Tibial nerve (tissue), 4 donors: ENCODE results near the gene TWNK. TPM values are rescaled to one million over a fixed set of nuclear protein-coding genes. Genes with fewer than 3 reads are reported as not detected.

Experiments used
- DNase-seq, 2 donors: peaks; one replicate each; pipeline ENCODE4 v3.0.0-alpha.2; 2019; ENCODE audit warnings: low spot score in 2 of 2
- H3K27ac ChIP-seq, 4 donors: fragments of 200-600 bp; sonication (generic) in 3 of 4; one replicate each; pipeline ENCODE4 v1.5.1; 2017 to 2019; ENCODE audit warnings: mild to moderate bottlenecking in 1 of 4
- H3K27me3 ChIP-seq, 2 donors: fragments of 200-600 bp; sonication (generic) in 1 of 2; one replicate each; pipeline versions ENCODE4 v1.5.1 to v1.6.0; 2017 to 2019
- H3K36me3 ChIP-seq, 3 donors: fragments of 200-600 bp; sonication (generic); one replicate each; pipeline ENCODE4 v1.5.1; 2018 to 2019
- H3K4me1 ChIP-seq, 4 donors: fragments of 200-600 bp; sonication (generic) in 3 of 4; one replicate each; pipeline ENCODE4 v1.5.1; 2017 to 2019
- H3K4me3 ChIP-seq, 4 donors: fragments of 200-600 bp; sonication (generic) in 3 of 4; one replicate each; pipeline ENCODE4 v1.5.1; 2017 to 2019; ENCODE audit warnings: mild to moderate bottlenecking in 1 of 4, moderate library complexity in 1 of 4
- H3K9me3 ChIP-seq, 4 donors: fragments of 200-600 bp; sonication (generic) in 3 of 4; one replicate each; pipeline ENCODE4 v1.5.1; 2017 to 2019
- EP300 ChIP-seq, 2 donors: sonication (generic); formaldehyde crosslinking; IDR thresholded peaks; one replicate each; pipeline ENCODE4 v1.6.1; 2017; ENCODE audit warnings: antibody characterized with exemption in 2 of 2, mild to moderate bottlenecking in 1 of 2
- POLR2A ChIP-seq, 2 donors: fragments of 450-650 bp; IDR thresholded peaks; one replicate each; pipeline ENCODE4 v1.6.1; 2017; ENCODE audit warnings: antibody characterized with exemption in 2 of 2, mild to moderate bottlenecking in 2 of 2, moderate library complexity in 2 of 2
- WGBS, 2 donors: methylation state at CpG; one replicate each; pipeline ENCODE4 v1.1.5; 2018; 5-methylcytosine and 5-hydroxymethylcytosine counted together
- total RNA-seq, 4 donors: library from RNA; depleted of rRNA; stranded (reverse); fragments of >200 nt; gene quantifications; one replicate each; pipeline ENCODE4 v1.1.0, GENCODE V29; 2016
- TF ChIP-seq, protein P1 (sequence below), 5 experiments: fragments of 200-600 bp in 3 of 5; fragments of 450-650 bp in 2 of 5; sonication (generic) in 3 of 5; IDR thresholded peaks; one replicate each; pipeline ENCODE4 v1.5.1; 2016 to 2019; ENCODE audit warnings: antibody characterized with exemption in 5 of 5, mild to moderate bottlenecking in 3 of 5, moderate library complexity in 2 of 5

The TWNK gene
- total RNA-seq, 4 donors from 2014 or later, result 5.0 to 11.4 (median 6.6) TPM

GRCh38 chr10:101014230-101014884, 27.0 kb downstream of the TWNK start:
- peaks cover 0 to 43% (median 28%) of the 10 kb centered on the region in 4 donors for H3K4me1 ChIP-seq
- peak; percentile 82 to 93 for DNase-seq
- no peaks in the 10 kb centered on the region for H3K9me3 ChIP-seq
- H3K27me3 ChIP-seq, result peaks cover 0 to 7% of the 10 kb centered on the region in 2 donors
- H3K4me3 ChIP-seq, result no peak overlapping the region
- TF ChIP-seq, protein P1, sequence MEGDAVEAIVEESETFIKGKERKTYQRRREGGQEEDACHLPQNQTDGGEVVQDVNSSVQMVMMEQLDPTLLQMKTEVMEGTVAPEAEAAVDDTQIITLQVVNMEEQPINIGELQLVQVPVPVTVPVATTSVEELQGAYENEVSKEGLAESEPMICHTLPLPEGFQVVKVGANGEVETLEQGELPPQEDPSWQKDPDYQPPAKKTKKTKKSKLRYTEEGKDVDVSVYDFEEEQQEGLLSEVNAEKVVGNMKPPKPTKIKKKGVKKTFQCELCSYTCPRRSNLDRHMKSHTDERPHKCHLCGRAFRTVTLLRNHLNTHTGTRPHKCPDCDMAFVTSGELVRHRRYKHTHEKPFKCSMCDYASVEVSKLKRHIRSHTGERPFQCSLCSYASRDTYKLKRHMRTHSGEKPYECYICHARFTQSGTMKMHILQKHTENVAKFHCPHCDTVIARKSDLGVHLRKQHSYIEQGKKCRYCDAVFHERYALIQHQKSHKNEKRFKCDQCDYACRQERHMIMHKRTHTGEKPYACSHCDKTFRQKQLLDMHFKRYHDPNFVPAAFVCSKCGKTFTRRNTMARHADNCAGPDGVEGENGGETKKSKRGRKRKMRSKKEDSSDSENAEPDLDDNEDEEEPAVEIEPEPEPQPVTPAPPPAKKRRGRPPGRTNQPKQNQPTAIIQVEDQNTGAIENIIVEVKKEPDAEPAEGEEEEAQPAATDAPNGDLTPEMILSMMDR (IDR thresholded peaks at IDR 0.05), result peak; percentile 91 to 94 (median 93)
- no peak for TF ChIP-seq POLR2A (IDR thresholded peaks at IDR 0.05)
- no peak overlapping the region for H3K27ac ChIP-seq
- WGBS, 2 donors, result 19 to 25% methylated on average over 11 of the region's 11 CpGs
- no peaks in the 10 kb centered on the region for H3K36me3 ChIP-seq

DNA sequence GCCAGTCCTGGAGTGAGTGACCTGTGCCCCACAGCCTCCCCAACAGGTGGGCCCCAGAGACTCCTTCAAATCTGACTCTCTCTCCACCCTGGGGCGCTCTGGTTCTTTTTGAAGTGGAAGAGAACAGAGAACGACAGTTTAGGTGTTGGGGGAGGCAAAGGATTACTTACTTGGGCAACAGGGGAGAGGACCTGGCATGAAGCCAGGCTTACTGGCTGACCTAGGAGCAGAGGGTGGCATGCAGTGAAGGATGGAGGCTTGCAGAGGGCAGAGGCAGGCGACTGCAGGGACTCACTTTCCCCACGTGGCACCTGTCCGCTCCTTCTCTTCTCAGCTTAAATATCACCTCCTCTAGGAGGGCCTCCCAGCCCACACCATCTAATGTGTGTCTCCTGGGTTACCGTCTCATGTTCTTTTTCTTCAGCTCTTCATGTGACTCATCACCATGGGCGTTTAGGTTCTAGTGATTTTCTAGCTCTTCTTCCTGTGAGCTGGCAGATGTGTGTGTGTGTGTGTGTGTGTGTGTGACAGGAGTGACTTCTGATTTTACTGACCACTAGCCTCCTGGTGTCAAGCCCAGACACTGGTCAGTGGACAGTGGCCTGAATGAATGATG, 27.7 kb downstream of the TWNK start:
- Histone ChIP-seq H3K4me3 (no peak overlapping the region), H3K27ac (no peak overlapping the region), H3K9me3 (no peaks in the 10 kb centered on the region), H3K4me1 (peaks cover 0 to 43% (median 28%) of the 10 kb centered on the region in 4 donors), H3K36me3 (no peaks in the 10 kb centered on the region), H3K27me3 (peaks cover 0 to 10% of the 10 kb centered on the region in 2 donors)
- WGBS, 2 donors, result 40 to 56% methylated on average over 6 to 7 of the region's 7 CpGs
- TF ChIP-seq POLR2A (IDR thresholded peaks at IDR 0.05), result no peak
- TF ChIP-seq EP300 (IDR thresholded peaks at IDR 0.05), result no peak
- TF ChIP-seq, protein P1 (IDR thresholded peaks at IDR 0.05), result no peak
- no peak for DNase-seq

DNA sequence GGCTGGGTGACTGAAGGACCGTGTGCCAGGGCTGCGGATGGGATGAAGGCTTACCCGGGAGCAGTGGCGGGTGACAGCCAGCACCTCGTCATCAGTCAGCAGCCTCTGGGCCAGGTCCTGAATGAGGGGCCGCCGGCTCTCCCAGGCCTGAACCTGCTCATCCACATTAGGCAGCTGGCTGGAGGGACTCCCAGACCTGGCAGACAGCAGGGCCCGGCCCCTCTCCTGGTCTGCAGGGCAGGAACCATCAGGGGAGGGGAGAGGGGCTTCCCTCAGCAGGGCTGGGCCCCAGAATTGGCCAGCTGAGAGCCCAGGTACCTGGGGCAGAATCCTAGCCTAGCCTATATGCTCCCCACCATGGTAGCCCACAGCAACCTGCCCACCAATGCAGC, 28.2 kb downstream of the TWNK start:
- TF ChIP-seq EP300 (IDR thresholded peaks at IDR 0.05) (no peak), POLR2A (IDR thresholded peaks at IDR 0.05) (no peak)
- TF ChIP-seq, protein P1 (IDR thresholded peaks at IDR 0.05), result no peak
- no peak for DNase-seq
- Histone ChIP-seq H3K36me3 (no peaks in the 10 kb centered on the region), H3K27ac (no peak overlapping the region), H3K27me3 (peaks cover 0 to 12% of the 10 kb centered on the region in 2 donors), H3K4me1 (peaks cover 0 to 43% (median 28%) of the 10 kb centered on the region in 4 donors), H3K9me3 (no peaks in the 10 kb centered on the region), H3K4me3 (no peak overlapping the region)
- WGBS, 2 donors, result 82 to 89% methylated on average over 4 to 7 of the region's 8 CpGs

DNA sequence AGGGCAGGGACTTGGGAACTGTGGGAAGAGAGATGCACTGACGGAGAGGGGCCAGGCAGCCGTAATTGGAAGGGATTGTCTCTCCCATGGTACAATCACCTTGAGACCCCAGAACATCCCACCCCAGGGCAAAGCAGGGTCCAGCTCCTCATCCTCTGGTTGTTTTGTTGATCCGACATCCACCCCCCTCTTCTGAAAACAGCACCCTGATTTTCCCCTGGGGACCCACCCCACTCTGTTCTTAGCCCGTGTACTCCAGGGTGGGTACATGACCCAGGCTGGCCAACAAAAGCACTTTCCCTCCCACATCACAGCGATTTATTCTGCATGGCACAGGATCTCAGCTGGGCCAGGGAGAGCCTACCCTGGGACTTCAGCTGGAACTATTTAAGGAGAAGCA, 29.5 kb downstream of the TWNK start:
- Histone ChIP-seq H3K27ac (no peak overlapping the region), H3K4me3 (no peak overlapping the region), H3K4me1 (peaks cover 0 to 40% (median 28%) of the 10 kb centered on the region in 4 donors), H3K36me3 (no peaks in the 10 kb centered on the region), H3K27me3 (peaks cover 0 to 12% of the 10 kb centered on the region in 2 donors), H3K9me3 (no peaks in the 10 kb centered on the region)
- DNase-seq, result no peak
- 57 to 59% methylated on average over 5 of the region's 5 CpGs for WGBS, 2 donors
- TF ChIP-seq, protein P1 (IDR thresholded peaks at IDR 0.05), result no peak
- TF ChIP-seq EP300 (IDR thresholded peaks at IDR 0.05), result no peak
- TF ChIP-seq POLR2A (IDR thresholded peaks at IDR 0.05), result no peak

DNA sequence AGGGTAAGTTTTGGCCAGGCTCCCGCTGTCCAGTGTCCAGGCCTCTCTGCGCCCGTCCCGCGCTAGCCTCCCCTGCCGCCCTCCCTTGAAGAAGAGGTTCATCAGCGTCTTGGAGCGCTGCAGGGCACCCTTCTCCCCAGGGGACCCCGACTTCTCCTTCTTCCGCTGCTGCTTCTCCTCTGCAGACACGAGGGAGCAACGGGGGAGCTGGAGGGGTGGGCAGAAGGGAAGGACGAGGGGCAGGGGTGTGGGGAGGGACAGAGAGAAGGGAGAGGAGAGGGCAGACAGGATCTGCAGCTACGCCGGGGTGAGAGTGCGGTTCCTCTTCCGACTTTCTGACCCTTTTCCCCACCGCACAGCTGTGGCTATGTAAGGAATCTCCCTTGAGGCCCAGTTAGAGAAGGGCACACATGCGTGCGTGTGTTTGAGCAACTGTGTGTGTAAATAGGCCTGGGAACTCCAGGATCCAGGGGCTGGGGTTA, 30.8 kb downstream of the TWNK start:
- Histone ChIP-seq H3K27ac (peak overlapping the region in 1 of 4 donors; percentile 41), H3K9me3 (no peaks in the 10 kb centered on the region), H3K4me1 (peaks cover 0 to 26% (median 20%) of the 10 kb centered on the region in 4 donors), H3K27me3 (peaks cover 0 to 12% of the 10 kb centered on the region in 2 donors), H3K4me3 (no peak overlapping the region), H3K36me3 (no peaks in the 10 kb centered on the region)
- DNase-seq, result no peak
- WGBS, 2 donors, result 49 to 54% methylated on average over 20 of the region's 20 CpGs
- TF ChIP-seq POLR2A (IDR thresholded peaks at IDR 0.05) (no peak), EP300 (IDR thresholded peaks at IDR 0.05) (no peak)
- TF ChIP-seq, protein P1 (IDR thresholded peaks at IDR 0.05), result no peak
